ENCODE data around the gene PCBP2.
A peak's percentile ranks its signal among the peaks of the same experiment; 100 is the strongest.

The PCBP2 gene

GRCh38 chr12:53502983-53503728, 51.3 kb downstream of the PCBP2 start:
- peak overlapping the region; percentile 95 for H3K27ac ChIP-seq
- CTCF ChIA-PET, result interaction anchor here (1.3 kb wide), 1 partner anchor 182 kb away, joined by 7 read pairs; the partner anchor contains the start of gene AAAS
- no peak for TF ChIP-seq CTCF (conservative IDR thresholded peaks at IDR 0.05; ENCODE audit: low read depth)
- POLR2A ChIA-PET (ENCODE audit: low non-redundant PET), result interaction anchor here (0.6 kb wide), 1 partner anchor 178 kb away, joined by 3 read pairs; no protein-coding TSS in a partner anchor
- no peak for DNase-seq (ENCODE audit: low spot score)

- no peak for TF ChIP-seq CTCF (conservative IDR thresholded peaks at IDR 0.05; ENCODE audit: low read depth)
- POLR2A ChIA-PET (ENCODE audit: low non-redundant PET), result no interaction called here
- CTCF ChIA-PET, result interaction anchor here (0.9 to 1.3 kb wide), 2 partner anchors 152 to 183 kb away, joined by 3 to 7 read pairs; partner anchors contain the start of gene AAAS
- H3K27ac ChIP-seq, result peak overlapping the region; percentile 58
- DNase-seq (ENCODE audit: low spot score), result no peak
Observed at GRCh38 chr12:53504004-53504920, 52.4 kb downstream of the PCBP2 start.

- ChIA-PET CTCF (interaction anchor here (0.9 kb wide), 1 partner anchor 153 kb away, joined by 3 read pairs; no protein-coding TSS in a partner anchor), POLR2A (ENCODE audit: low non-redundant PET) (no interaction called here)
- peak overlapping the region; percentile 58 for H3K27ac ChIP-seq
- TF ChIP-seq CTCF (conservative IDR thresholded peaks at IDR 0.05; ENCODE audit: low read depth), result no peak
- DNase-seq (ENCODE audit: low spot score), result no peak
Observed at GRCh38 chr12:53505086-53505485, 53.2 kb downstream of the PCBP2 start.

GRCh38 chr12:53505555-53506449, 53.9 kb downstream of the PCBP2 start:
- peak overlapping the region; percentile 58 for H3K27ac ChIP-seq
- ChIA-PET CTCF (interaction anchor here (0.9 kb wide), 1 partner anchor 154 kb away, joined by 3 read pairs; no protein-coding TSS in a partner anchor), POLR2A (ENCODE audit: low non-redundant PET) (no interaction called here)
- no peak for TF ChIP-seq CTCF (conservative IDR thresholded peaks at IDR 0.05; ENCODE audit: low read depth)
- DNase-seq (ENCODE audit: low spot score), result no peak

- ChIA-PET CTCF (no interaction called here), POLR2A (ENCODE audit: low non-redundant PET) (no interaction called here)
Observed at GRCh38 chr12:53506450-53506785, 54.5 kb downstream of the PCBP2 start.

More at GRCh38 chr12:53506450-53506785, 54.5 kb downstream of the PCBP2 start:
- peak overlapping the region; percentile 58 for H3K27ac ChIP-seq
- no peak for DNase-seq (ENCODE audit: low spot score)
- no peak for TF ChIP-seq CTCF (conservative IDR thresholded peaks at IDR 0.05; ENCODE audit: low read depth)
